Measurements from ENCODE around the gene GALNT15.

DNA sequence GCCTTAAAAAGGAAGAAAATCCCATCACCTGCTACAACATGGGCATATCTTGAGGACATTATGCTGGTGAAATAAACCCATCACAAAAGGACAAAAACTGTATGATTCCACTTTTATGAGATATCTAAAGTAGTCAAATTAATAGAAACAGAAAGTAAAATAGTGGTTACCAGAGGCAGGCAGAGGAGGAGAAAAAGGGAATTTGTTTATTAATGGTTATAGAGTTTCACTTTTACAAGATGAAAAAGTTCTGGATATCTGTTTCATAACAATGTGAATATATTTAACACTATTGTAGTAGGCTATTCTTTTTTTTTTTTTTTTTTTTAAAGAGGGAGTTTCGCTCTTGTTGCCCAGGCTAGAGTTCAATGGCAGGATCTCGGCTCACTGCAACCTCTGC lies 49.8 kb downstream of the GALNT15 start:
- TF ChIP-seq, protein P1, sequence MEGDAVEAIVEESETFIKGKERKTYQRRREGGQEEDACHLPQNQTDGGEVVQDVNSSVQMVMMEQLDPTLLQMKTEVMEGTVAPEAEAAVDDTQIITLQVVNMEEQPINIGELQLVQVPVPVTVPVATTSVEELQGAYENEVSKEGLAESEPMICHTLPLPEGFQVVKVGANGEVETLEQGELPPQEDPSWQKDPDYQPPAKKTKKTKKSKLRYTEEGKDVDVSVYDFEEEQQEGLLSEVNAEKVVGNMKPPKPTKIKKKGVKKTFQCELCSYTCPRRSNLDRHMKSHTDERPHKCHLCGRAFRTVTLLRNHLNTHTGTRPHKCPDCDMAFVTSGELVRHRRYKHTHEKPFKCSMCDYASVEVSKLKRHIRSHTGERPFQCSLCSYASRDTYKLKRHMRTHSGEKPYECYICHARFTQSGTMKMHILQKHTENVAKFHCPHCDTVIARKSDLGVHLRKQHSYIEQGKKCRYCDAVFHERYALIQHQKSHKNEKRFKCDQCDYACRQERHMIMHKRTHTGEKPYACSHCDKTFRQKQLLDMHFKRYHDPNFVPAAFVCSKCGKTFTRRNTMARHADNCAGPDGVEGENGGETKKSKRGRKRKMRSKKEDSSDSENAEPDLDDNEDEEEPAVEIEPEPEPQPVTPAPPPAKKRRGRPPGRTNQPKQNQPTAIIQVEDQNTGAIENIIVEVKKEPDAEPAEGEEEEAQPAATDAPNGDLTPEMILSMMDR (conservative IDR thresholded peaks at IDR 0.05) = no peak
- no peak for TF ChIP-seq ZFX (IDR thresholded peaks at IDR 0.05)
